PFSK-1 (cell line): ENCODE measurements around the gene INSR.

Experiments used
- FOXP2 ChIP-seq: optimal IDR thresholded peaks from 2 replicates; pipeline ENCODE3; 2011; ENCODE audit warnings: borderline replicate concordance, control low read depth, inconsistent platforms; ENCODE audit not compliant: insufficient read depth; ENCODE audit errors: extremely low read length, extremely low read depth
- POLR2AphosphoS5 ChIP-seq: IDR thresholded peaks from 2 replicates; pipeline ENCODE4 v1.6.1; 2012; ENCODE audit warnings: low read depth, mild to moderate bottlenecking, control low read depth, low read length, moderate library complexity
- SIN3A ChIP-seq: IDR thresholded peaks from 2 replicates; pipeline ENCODE4 v1.6.1; 2012; ENCODE audit warnings: mild to moderate bottlenecking, low read length, moderate library complexity, borderline replicate concordance; ENCODE audit not compliant: insufficient read depth
- TAF1 ChIP-seq: IDR thresholded peaks from 2 replicates; pipeline ENCODE4 v1.6.1; 2012; ENCODE audit warnings: low read length, control low read depth, borderline replicate concordance; ENCODE audit not compliant: insufficient read depth
- TF ChIP-seq, protein P1 (sequence below), 2 experiments: IDR thresholded peaks; 2 replicates each; pipeline versions ENCODE4 v1.6.1 to v1.8.0; 2011 to 2012; ENCODE audit warnings: low read depth in 2 of 2, low read length in 2 of 2, control low read depth in 1 of 2, inconsistent platforms in 1 of 2, mild to moderate bottlenecking in 1 of 2, moderate library complexity in 1 of 2; ENCODE audit not compliant: insufficient read depth in 1 of 2

INSR gene

DNA sequence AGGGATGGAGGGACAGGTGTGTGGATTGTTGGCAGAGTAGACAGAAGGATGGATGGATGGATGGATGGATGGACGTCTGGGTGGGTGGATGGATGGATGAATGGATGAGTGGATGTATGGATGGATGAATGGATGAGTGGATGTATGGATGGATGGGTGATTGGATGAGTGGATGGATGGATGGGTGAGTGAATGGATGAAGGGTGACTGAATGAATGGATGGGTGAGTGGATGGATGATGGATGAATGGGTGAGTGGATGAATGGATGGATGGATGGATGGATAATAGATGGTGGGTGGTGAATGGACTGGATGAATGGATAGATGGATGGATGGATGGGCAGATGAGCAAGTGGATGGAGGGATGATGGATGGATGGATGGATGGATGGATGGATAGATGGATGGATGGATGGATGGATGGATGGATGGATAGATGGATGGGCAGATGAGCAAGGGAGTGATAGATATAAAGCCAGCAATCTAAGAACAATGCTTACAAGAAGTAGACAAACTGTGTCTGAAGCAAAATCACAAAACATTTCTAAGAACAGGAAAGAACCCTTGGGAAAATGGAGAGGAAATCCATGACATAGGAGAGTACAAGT, 65.2 kb downstream of the INSR start:
- TF ChIP-seq, protein P1, sequence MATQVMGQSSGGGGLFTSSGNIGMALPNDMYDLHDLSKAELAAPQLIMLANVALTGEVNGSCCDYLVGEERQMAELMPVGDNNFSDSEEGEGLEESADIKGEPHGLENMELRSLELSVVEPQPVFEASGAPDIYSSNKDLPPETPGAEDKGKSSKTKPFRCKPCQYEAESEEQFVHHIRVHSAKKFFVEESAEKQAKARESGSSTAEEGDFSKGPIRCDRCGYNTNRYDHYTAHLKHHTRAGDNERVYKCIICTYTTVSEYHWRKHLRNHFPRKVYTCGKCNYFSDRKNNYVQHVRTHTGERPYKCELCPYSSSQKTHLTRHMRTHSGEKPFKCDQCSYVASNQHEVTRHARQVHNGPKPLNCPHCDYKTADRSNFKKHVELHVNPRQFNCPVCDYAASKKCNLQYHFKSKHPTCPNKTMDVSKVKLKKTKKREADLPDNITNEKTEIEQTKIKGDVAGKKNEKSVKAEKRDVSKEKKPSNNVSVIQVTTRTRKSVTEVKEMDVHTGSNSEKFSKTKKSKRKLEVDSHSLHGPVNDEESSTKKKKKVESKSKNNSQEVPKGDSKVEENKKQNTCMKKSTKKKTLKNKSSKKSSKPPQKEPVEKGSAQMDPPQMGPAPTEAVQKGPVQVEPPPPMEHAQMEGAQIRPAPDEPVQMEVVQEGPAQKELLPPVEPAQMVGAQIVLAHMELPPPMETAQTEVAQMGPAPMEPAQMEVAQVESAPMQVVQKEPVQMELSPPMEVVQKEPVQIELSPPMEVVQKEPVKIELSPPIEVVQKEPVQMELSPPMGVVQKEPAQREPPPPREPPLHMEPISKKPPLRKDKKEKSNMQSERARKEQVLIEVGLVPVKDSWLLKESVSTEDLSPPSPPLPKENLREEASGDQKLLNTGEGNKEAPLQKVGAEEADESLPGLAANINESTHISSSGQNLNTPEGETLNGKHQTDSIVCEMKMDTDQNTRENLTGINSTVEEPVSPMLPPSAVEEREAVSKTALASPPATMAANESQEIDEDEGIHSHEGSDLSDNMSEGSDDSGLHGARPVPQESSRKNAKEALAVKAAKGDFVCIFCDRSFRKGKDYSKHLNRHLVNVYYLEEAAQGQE (IDR thresholded peaks at IDR 0.05; ENCODE audit: insufficient read depth in 1 of 2, low read depth in 2 of 2, low read length in 2 of 2), result no peak
- TF ChIP-seq FOXP2, result no peak
- TF ChIP-seq POLR2AphosphoS5, result no peak

DNA sequence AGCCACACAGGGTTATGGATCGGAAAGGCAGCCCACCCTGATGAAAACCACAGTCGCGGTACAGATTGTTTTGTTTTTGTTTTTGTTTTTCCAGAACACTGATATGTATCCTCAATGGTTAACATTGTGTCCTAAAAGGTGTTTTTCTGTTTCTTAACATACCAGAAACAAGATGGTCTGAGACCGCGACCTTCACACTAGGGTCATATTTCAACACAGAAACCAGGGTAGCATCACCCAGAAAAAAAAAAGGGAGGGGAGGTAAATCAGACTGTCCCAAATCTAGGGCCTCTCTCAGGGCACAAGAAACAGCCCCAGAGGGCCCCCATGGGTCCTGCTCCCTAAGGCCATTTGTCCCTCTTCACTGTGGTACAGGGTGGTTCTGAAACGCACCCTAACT, 66.5 kb downstream of the INSR start:
- no peak for TF ChIP-seq SIN3A
- TF ChIP-seq POLR2AphosphoS5, result no peak
- TF ChIP-seq FOXP2, result no peak
- TF ChIP-seq TAF1, result no peak
- TF ChIP-seq, protein P1 (IDR thresholded peaks at IDR 0.05; ENCODE audit: insufficient read depth in 1 of 2, low read depth in 2 of 2, low read length in 2 of 2), result no peak

DNA sequence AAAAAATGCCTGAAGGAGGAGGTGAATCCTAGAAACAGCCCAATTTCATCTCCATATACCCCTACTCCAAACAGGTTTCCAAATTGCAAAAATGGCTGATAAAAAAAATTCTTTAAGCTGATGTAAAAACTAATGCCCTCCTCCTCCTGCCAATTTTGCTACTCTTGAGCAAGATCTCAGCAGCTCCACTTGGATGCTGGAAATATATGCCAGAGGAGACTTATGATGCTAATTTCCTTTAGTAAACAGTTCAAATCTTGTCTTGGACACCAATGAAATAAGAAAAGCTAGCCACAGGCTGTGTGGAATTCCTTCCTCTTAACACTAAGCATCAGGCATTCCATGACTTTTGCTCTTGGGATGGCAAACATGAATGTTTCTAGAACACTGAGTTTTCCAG, 67.5 kb downstream of the INSR start:
- TF ChIP-seq, protein P1 (IDR thresholded peaks at IDR 0.05; ENCODE audit: insufficient read depth in 1 of 2, low read depth in 2 of 2, low read length in 2 of 2), result no peak
- TF ChIP-seq FOXP2 (no peak), SIN3A (no peak), POLR2AphosphoS5 (no peak), TAF1 (no peak)

DNA sequence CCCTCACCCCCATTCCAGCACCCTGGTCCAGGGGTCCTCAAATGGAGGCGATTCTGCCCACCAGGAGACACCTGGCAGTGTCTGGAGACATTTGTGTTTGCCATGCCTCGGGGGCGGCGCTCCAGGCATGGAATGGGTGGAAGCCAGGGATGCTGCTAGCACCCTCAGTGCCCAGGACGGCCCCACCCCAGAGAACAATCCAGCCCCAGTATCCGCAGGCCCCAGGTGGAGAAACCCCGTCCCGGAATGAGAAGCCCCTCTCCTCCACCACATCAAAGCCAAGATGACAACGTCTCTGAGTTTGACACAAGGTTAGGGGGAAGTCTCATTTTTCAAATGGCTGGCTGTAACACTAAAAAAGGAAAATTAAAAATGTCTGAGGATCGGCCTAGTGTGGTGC, 68.5 kb downstream of the INSR start:
- TF ChIP-seq POLR2AphosphoS5, result no peak
- TF ChIP-seq TAF1, result no peak
- no peak for TF ChIP-seq SIN3A
- TF ChIP-seq, protein P1 (IDR thresholded peaks at IDR 0.05; ENCODE audit: insufficient read depth in 1 of 2, low read depth in 2 of 2, low read length in 2 of 2), result no peak
- TF ChIP-seq FOXP2, result no peak

DNA sequence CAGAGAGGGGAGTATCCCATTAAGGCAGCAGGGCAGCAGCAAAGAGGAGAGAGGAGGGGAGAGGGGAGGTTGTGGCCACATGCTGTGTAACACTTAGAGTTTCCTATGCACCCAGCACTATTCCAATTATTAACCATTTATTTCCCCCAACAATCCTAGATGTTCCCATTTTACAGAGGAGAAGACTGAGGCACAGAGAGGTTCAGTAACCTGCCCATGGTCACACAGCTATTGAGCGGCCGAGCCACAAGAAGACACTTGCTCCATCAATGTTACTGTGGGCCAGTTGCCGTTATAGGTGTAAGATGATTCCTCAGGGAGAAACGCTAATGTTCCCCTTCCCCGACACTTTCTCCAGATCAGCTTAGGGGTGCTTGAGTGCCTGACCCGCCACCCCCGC, 69.2 kb downstream of the INSR start:
- no peak for TF ChIP-seq TAF1
- TF ChIP-seq SIN3A, result no peak
- TF ChIP-seq FOXP2, result no peak
- TF ChIP-seq, protein P1 (IDR thresholded peaks at IDR 0.05; ENCODE audit: insufficient read depth in 1 of 2, low read depth in 2 of 2, low read length in 2 of 2), result no peak
- no peak for TF ChIP-seq POLR2AphosphoS5
